ENCODE measurements around the gene NOTCH1. TPM values are rescaled to one million over a fixed set of nuclear protein-coding genes. Genes with fewer than 3 reads are reported as not detected.
A peak's percentile ranks its signal among the peaks of the same experiment; 100 is the strongest.

Gene NOTCH1
- total RNA-seq, 1 donor: 10.5 TPM

DNA sequence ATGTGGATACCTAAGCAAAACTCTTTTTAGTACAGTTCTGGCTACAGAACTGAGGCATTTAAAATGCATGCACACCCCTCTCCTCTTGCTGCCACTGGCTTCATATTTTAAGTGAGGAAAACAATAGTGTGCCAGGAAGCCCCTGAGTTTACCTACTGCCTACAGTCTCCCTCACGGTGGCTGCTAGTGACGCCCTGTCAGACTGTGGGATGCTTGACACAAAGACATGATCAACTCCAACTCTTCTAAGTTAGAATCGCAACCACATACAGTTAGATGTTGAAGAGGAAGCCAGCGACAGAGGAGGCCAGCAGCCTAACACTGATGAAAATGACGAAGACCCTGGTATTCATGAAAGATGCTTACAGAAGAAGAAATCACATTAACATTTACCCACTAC, 64.3 kb downstream of the NOTCH1 start:
- Histone ChIP-seq H4K20me1 (ENCODE audit: insufficient read depth, low read length) (peaks cover 60% of the 10 kb centered on the region), H2AFZ (ENCODE audit: low read length) (no peak overlapping the region), H3K4me3 (ENCODE audit: insufficient read depth, low read length) (peak overlapping the region; percentile 98), H3K27me3 (ENCODE audit: insufficient read depth, low read length) (no peaks in the 10 kb centered on the region), H3K9me3 (ENCODE audit: low read depth, low read length) (no peaks in the 10 kb centered on the region), H3K36me3 (ENCODE audit: insufficient read depth, low read length) (peaks cover 23% of the 10 kb centered on the region), H3K27ac (ENCODE audit: low read depth, low read length) (peak overlapping the region; percentile 99), H3K4me2 (ENCODE audit: insufficient read depth, low read length) (peak overlapping the region; percentile 100), H3K79me2 (ENCODE audit: insufficient read depth, low read length) (peaks cover 61% of the 10 kb centered on the region), H3K4me1 (ENCODE audit: insufficient read depth, low read length) (peaks cover 18% of the 10 kb centered on the region)
- DNase-seq (ENCODE audit: insufficient read length, low spot score, missing footprints): no peak
- TF ChIP-seq, protein P1, sequence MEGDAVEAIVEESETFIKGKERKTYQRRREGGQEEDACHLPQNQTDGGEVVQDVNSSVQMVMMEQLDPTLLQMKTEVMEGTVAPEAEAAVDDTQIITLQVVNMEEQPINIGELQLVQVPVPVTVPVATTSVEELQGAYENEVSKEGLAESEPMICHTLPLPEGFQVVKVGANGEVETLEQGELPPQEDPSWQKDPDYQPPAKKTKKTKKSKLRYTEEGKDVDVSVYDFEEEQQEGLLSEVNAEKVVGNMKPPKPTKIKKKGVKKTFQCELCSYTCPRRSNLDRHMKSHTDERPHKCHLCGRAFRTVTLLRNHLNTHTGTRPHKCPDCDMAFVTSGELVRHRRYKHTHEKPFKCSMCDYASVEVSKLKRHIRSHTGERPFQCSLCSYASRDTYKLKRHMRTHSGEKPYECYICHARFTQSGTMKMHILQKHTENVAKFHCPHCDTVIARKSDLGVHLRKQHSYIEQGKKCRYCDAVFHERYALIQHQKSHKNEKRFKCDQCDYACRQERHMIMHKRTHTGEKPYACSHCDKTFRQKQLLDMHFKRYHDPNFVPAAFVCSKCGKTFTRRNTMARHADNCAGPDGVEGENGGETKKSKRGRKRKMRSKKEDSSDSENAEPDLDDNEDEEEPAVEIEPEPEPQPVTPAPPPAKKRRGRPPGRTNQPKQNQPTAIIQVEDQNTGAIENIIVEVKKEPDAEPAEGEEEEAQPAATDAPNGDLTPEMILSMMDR (IDR thresholded peaks at IDR 0.05; ENCODE audit: extremely low read depth, low read depth, low read length): no peak

DNA sequence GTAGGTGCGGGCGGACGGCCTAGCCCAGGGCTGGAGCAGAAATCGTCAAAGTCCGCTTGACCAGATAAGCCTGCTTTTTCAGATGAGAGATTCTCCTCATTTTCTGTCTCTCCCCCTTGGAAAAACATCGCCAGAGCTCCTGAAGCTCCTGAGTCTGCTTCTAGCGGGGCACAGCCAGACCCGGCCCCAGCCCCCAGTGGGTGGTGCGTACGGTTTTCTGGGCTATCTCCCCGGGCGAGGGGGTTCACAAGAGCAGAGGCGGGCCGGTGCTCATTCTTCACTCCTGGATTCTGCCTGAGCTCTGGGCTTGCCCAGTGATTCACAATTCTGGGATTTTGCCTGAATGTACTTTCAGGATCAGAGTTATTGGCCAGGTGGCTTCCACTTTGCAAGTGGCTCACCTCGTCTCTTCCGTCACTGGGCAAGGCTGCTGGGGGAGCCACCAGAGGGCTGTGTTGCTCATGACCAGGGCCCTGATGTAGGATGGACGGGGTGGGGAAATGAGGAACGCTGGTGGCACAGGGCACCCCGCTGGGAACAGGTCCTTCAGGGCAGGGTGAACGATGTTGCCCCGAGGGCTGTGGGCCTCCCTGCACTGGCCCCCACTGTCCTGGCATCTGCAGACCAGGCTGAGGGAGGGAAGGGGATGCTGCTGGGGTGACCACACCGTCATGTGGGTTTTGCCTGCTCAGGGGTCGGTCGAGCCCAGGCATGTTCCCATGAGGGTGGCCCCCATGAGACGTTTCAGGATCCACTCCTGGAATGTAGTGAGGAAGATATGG, 69.3 kb downstream of the NOTCH1 start:
- Histone ChIP-seq H3K36me3 (ENCODE audit: insufficient read depth, low read length) (peaks cover 70% of the 10 kb centered on the region), H2AFZ (ENCODE audit: low read length) (no peak overlapping the region), H3K9me3 (ENCODE audit: low read depth, low read length) (no peaks in the 10 kb centered on the region), H3K79me2 (ENCODE audit: insufficient read depth, low read length) (peaks cover 98% of the 10 kb centered on the region), H3K4me1 (ENCODE audit: insufficient read depth, low read length) (peaks cover 3% of the 10 kb centered on the region), H4K20me1 (ENCODE audit: insufficient read depth, low read length) (peaks cover 87% of the 10 kb centered on the region), H3K27me3 (ENCODE audit: insufficient read depth, low read length) (no peaks in the 10 kb centered on the region), H3K27ac (ENCODE audit: low read depth, low read length) (no peak overlapping the region), H3K4me3 (ENCODE audit: insufficient read depth, low read length) (no peak overlapping the region), H3K4me2 (ENCODE audit: insufficient read depth, low read length) (no peak overlapping the region)
- DNase-seq (ENCODE audit: insufficient read length, low spot score, missing footprints): no peak
- TF ChIP-seq, protein P1 (IDR thresholded peaks at IDR 0.05; ENCODE audit: extremely low read depth, low read depth, low read length): no peak

DNA sequence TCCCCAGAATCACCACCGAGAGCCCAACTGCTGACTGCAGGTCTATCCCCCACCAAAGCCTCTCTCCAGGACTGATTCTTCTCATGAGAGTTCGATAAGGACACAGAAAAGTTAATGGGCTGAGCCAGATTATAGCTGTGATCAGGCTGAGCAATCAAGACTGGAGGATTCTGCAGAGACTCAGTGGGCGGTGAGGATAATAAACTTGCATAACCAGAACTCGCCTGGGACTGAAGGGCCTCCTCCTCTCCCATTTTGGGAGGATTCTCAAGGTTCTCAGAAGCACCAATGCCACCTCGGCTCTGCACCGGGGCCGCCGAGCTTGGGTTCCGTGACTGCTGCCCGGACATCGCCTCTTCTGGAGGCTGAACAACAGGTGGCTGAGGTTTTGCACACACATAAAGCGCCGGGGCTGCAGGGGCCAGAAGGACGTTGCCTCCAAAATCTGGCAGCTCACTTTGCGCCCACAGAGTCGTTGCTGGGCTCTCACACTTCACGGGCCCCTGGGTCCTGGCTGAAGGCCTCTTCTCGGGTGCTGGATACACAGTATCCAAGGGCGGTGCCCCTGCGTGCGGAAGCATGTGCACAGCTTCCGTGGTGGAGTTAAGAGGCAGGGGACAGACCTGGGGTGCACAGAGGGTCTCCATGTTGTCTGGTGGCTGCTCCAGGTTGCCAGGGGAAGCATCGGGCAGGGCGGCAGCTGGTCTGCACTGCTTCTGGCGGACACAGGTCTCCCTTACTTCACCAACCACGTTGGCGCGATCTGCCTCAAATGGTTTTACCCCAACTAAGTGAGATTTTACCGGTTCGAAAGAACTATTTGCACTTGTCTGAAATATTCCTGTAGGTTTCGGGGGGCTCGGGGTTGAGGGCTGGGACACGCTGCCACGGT, 70.6 kb downstream of the NOTCH1 start:
- DNase-seq (ENCODE audit: insufficient read length, low spot score, missing footprints): no peak
- Histone ChIP-seq H3K27me3 (ENCODE audit: insufficient read depth, low read length) (no peaks in the 10 kb centered on the region), H3K4me2 (ENCODE audit: insufficient read depth, low read length) (no peak overlapping the region), H3K79me2 (ENCODE audit: insufficient read depth, low read length) (peaks cover 100% of the 10 kb centered on the region), H3K4me3 (ENCODE audit: insufficient read depth, low read length) (no peak overlapping the region), H3K36me3 (ENCODE audit: insufficient read depth, low read length) (peaks cover 84% of the 10 kb centered on the region), H4K20me1 (ENCODE audit: insufficient read depth, low read length) (peaks cover 90% of the 10 kb centered on the region), H3K9me3 (ENCODE audit: low read depth, low read length) (no peaks in the 10 kb centered on the region), H3K27ac (ENCODE audit: low read depth, low read length) (no peak overlapping the region), H3K4me1 (ENCODE audit: insufficient read depth, low read length) (no peaks in the 10 kb centered on the region), H2AFZ (ENCODE audit: low read length) (no peak overlapping the region)
- TF ChIP-seq, protein P1 (IDR thresholded peaks at IDR 0.05; ENCODE audit: extremely low read depth, low read depth, low read length): no peak

All from osteoblast (primary cell).